Measurements from ENCODE around the gene ACOX1. TPM values are rescaled to one million over a fixed set of nuclear protein-coding genes. Genes with fewer than 3 reads are reported as not detected.

Gene ACOX1
- total and polyA plus RNA-seq, 2 experiments from 2014 or later = 17.4 to 36.3 TPM

- in situ Hi-C loops (cut with MboI) = no loop called here
- Histone ChIP-seq H3K27me3 (replicated peaks; ENCODE audit: insufficient read depth) (no peaks in the 10 kb centered on the region), H3K9ac (peak within 1 kb of the TSS; percentile 92), H3K4me2 (ENCODE audit: unreplicated experiment) (peak within 1 kb of the TSS; percentile 98), H3K27ac (peak within 1 kb of the TSS; percentile 61), H3K9me2 (ENCODE audit: insufficient read depth) (no peaks in the 10 kb centered on the region), H3K4me3 (peak within 1 kb of the TSS; percentile 97), H3K36me3 (ENCODE audit: low read depth) (peaks cover 8% of the 10 kb centered on the region; the same call in 1 of the 2 replicates), H2AFZ (peak within 1 kb of the TSS; percentile 94), H3K79me2 (ENCODE audit: insufficient read depth) (no peaks in the 10 kb centered on the region), H3F3A (ENCODE audit: insufficient read depth) (peaks cover 15% of the 10 kb centered on the region), H3K4me1 (ENCODE audit: insufficient read depth) (0 out of 2 replicates have a peak, but pooled peaks cover 6% of the 10 kb centered on the region), H4K20me1 (ENCODE audit: insufficient read depth) (no peaks in the 10 kb centered on the region), H3K9me3 (ENCODE audit: low read depth) (no peaks in the 10 kb centered on the region)
- TF ChIP-seq EZH2phosphoT487 (IDR thresholded peaks at IDR 0.05; ENCODE audit: insufficient read depth, low read depth) (no peak), EZH2 (IDR thresholded peaks at IDR 0.05; ENCODE audit: insufficient read depth, poor library complexity, severe bottlenecking) (no peak)
- 2% methylated on average over 53 to 58 of the region's 63 CpGs for WGBS, 2 experiments (ENCODE audit: low coverage in 1 of 2, low lambda C conversion rate in 2 of 2, missing lambda C conversion rate in 2 of 2)
- DNase-seq = peak; percentile 99
These were observed 38.1 kb downstream of the ACOX1 start, which contains the start of gene FBF1 for GRCh38 chr17:75940727-75941441. Gene FBF1 (minus strand): TSS chr17:75941042. CDS start chr17:75938149, 2,893 bp downstream.

DNA sequence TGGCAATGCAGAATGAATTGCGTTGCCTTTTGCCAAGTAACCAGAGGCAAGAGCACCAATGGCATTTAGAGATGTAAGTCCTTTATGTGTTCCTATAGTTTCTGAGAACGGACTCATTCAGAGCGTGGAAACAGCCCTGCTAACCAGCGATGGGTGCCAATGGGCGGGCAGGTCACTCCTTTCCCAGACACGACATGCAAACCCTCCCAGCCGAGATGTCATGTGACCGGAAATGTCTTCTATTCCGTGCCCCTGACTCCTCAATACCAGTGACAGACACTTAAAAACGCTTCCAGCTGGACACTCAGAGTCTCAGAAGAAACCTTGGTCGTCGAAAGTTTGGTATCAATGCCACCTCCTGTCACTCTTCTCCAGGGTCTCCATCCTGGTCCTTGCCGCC is 41.3 kb downstream of the ACOX1 start:
- Histone ChIP-seq H3K79me2 (ENCODE audit: insufficient read depth) (no peaks in the 10 kb centered on the region), H3F3A (ENCODE audit: insufficient read depth) (peaks cover 13% of the 10 kb centered on the region; the same call in 1 of the 2 replicates), H4K20me1 (ENCODE audit: insufficient read depth) (no peaks in the 10 kb centered on the region), H2AFZ (no peak overlapping the region), H3K4me3 (no peak overlapping the region), H3K9me3 (ENCODE audit: low read depth) (no peaks in the 10 kb centered on the region), H3K27ac (no peak overlapping the region), H3K4me2 (ENCODE audit: unreplicated experiment) (no peak overlapping the region), H3K4me1 (ENCODE audit: insufficient read depth) (0 out of 2 replicates have a peak, but pooled peaks cover 6% of the 10 kb centered on the region), H3K9ac (no peak overlapping the region), H3K36me3 (ENCODE audit: low read depth) (no peaks in the 10 kb centered on the region), H3K27me3 (replicated peaks; ENCODE audit: insufficient read depth) (no peaks in the 10 kb centered on the region), H3K9me2 (ENCODE audit: insufficient read depth) (no peaks in the 10 kb centered on the region)
- WGBS, 2 experiments (ENCODE audit: low coverage in 1 of 2, low lambda C conversion rate in 2 of 2, missing lambda C conversion rate in 2 of 2) = 75 to 80% methylated on average over 13 of the region's 13 CpGs
- DNase-seq = no peak
- TF ChIP-seq EZH2phosphoT487 (IDR thresholded peaks at IDR 0.05; ENCODE audit: insufficient read depth, low read depth) (no peak), EZH2 (IDR thresholded peaks at IDR 0.05; ENCODE audit: insufficient read depth, poor library complexity, severe bottlenecking) (no peak)
- in situ Hi-C loops (cut with MboI) = no loop called here

- WGBS, 2 experiments (ENCODE audit: low coverage in 1 of 2, low lambda C conversion rate in 2 of 2, missing lambda C conversion rate in 2 of 2) = 69 to 73% methylated on average over 4 of the region's 4 CpGs
- H3K4me3 ChIP-seq = no peak overlapping the region
- no peak for DNase-seq
- no peak overlapping the region for H3K4me2 ChIP-seq (ENCODE audit: unreplicated experiment)
- H3K4me1 ChIP-seq (ENCODE audit: insufficient read depth) = no peaks in the 10 kb centered on the region
- no peaks in the 10 kb centered on the region for H3K36me3 ChIP-seq (ENCODE audit: low read depth)
- in situ Hi-C loops (cut with MboI) = no loop called here
- H2AFZ ChIP-seq = no peak overlapping the region
- no peaks in the 10 kb centered on the region for H4K20me1 ChIP-seq (ENCODE audit: insufficient read depth)
- no peaks in the 10 kb centered on the region for H3K27me3 ChIP-seq (replicated peaks; ENCODE audit: insufficient read depth)
- TF ChIP-seq EZH2phosphoT487 (IDR thresholded peaks at IDR 0.05; ENCODE audit: insufficient read depth, low read depth) (no peak), EZH2 (IDR thresholded peaks at IDR 0.05; ENCODE audit: insufficient read depth, poor library complexity, severe bottlenecking) (no peak)
- no peak overlapping the region for H3K27ac ChIP-seq
- H3K9me3 ChIP-seq (ENCODE audit: low read depth) = no peaks in the 10 kb centered on the region
- H3F3A ChIP-seq (ENCODE audit: insufficient read depth) = no peaks in the 10 kb centered on the region
- no peaks in the 10 kb centered on the region for H3K79me2 ChIP-seq (ENCODE audit: insufficient read depth)
- no peaks in the 10 kb centered on the region for H3K9me2 ChIP-seq (ENCODE audit: insufficient read depth)
- no peak overlapping the region for H3K9ac ChIP-seq
These were observed 45.2 kb downstream of the ACOX1 start for GRCh38 chr17:75933808-75934207.

GRCh38 chr17:75932852-75933251 is 46.1 kb downstream of the ACOX1 start:
- H3K4me1 ChIP-seq (ENCODE audit: insufficient read depth) = no peaks in the 10 kb centered on the region
- WGBS, 2 experiments (ENCODE audit: low coverage in 1 of 2, low lambda C conversion rate in 2 of 2, missing lambda C conversion rate in 2 of 2) = 80 to 90% methylated on average over 5 of the region's 5 CpGs
- TF ChIP-seq EZH2phosphoT487 (IDR thresholded peaks at IDR 0.05; ENCODE audit: insufficient read depth, low read depth) (no peak), EZH2 (IDR thresholded peaks at IDR 0.05; ENCODE audit: insufficient read depth, poor library complexity, severe bottlenecking) (no peak)
- H3K79me2 ChIP-seq (ENCODE audit: insufficient read depth) = no peaks in the 10 kb centered on the region
- no peak overlapping the region for H3K9ac ChIP-seq
- H3F3A ChIP-seq (ENCODE audit: insufficient read depth) = no peaks in the 10 kb centered on the region
- in situ Hi-C loops (cut with MboI) = no loop called here
- H3K36me3 ChIP-seq (ENCODE audit: low read depth) = no peaks in the 10 kb centered on the region
- no peak overlapping the region for H3K27ac ChIP-seq
- no peaks in the 10 kb centered on the region for H3K27me3 ChIP-seq (replicated peaks; ENCODE audit: insufficient read depth)
- H4K20me1 ChIP-seq (ENCODE audit: insufficient read depth) = no peaks in the 10 kb centered on the region
- no peak for DNase-seq
- no peak overlapping the region for H3K4me3 ChIP-seq
- H3K9me2 ChIP-seq (ENCODE audit: insufficient read depth) = no peaks in the 10 kb centered on the region
- H3K9me3 ChIP-seq (ENCODE audit: low read depth) = no peaks in the 10 kb centered on the region
- H2AFZ ChIP-seq = no peak overlapping the region
- H3K4me2 ChIP-seq (ENCODE audit: unreplicated experiment) = no peak overlapping the region

All from GM23248 (cell line).